ENCODE results near the gene C1S.

DNA sequence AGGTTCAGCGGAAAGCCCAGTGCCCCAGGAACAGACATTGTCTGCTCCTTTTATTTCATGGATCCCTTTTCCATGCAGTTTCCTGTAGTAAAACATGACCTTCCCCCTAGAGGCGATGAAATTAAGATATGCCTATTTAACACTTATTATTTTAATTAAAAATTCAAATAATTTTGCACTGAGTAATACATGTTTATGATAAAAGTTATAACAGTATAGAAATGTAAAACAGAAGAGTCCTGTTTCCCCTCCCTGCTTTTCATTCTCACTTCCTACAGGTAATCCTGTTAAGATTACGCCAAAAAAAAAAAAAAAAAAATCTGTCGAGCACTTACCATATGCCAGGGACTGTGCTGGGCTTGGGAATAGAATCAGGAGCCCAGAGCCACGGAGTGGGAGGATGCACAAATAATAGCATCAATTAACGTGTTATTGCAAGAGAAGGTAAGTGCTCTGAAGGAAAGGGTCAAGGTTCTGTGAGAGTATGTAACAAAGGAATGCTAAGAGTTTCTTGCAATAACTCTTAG, 41.4 kb upstream of the C1S start:
- TF ChIP-seq, protein P1, sequence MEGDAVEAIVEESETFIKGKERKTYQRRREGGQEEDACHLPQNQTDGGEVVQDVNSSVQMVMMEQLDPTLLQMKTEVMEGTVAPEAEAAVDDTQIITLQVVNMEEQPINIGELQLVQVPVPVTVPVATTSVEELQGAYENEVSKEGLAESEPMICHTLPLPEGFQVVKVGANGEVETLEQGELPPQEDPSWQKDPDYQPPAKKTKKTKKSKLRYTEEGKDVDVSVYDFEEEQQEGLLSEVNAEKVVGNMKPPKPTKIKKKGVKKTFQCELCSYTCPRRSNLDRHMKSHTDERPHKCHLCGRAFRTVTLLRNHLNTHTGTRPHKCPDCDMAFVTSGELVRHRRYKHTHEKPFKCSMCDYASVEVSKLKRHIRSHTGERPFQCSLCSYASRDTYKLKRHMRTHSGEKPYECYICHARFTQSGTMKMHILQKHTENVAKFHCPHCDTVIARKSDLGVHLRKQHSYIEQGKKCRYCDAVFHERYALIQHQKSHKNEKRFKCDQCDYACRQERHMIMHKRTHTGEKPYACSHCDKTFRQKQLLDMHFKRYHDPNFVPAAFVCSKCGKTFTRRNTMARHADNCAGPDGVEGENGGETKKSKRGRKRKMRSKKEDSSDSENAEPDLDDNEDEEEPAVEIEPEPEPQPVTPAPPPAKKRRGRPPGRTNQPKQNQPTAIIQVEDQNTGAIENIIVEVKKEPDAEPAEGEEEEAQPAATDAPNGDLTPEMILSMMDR (IDR thresholded peaks at IDR 0.05), result no peak
- no peak for TF ChIP-seq POLR2A (IDR thresholded peaks at IDR 0.05)
